Umbilical cord (tissue), 2 donors: ENCODE data around the gene LEMD2. TPM values are rescaled to one million over a fixed set of nuclear protein-coding genes. Genes with fewer than 3 reads are reported as not detected.

Source experiments
- DNase-seq: peaks from one replicate; pipeline ENCODE4 v3.0.0-alpha.2; 2015; ENCODE audit warnings: low spot score
- total RNA-seq: library from RNA; depleted of rRNA; stranded (reverse); fragments of >200 nt; gene quantifications from one replicate; pipeline ENCODE4 v1.2.3, GENCODE V29; 2014; ENCODE audit warnings: low replicate concordance; ENCODE audit not compliant: insufficient read depth

LEMD2 gene
- total RNA-seq, 1 donor from 2014 or later: 29.4 TPM

DNA sequence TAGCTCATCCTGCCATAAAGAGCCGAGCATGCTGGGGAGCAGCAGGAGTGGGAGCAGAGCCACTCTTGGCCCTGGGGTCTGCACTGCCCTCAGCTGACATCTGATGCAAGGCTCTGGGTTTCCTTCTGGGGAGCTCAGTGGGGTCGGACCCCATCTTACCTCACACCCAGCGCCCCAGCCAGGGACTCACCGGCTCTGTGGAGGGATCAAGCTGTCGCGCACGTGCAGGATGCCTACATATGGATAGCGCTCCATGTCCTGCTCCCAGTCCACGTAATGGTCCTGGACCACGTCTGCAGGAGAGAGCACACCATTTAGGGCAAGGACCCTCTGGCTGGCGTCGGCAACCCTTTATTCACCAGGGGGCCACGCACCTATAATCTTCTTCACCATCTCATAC, 12.2 kb downstream of the LEMD2 start:
- DNase-seq: no peak

DNA sequence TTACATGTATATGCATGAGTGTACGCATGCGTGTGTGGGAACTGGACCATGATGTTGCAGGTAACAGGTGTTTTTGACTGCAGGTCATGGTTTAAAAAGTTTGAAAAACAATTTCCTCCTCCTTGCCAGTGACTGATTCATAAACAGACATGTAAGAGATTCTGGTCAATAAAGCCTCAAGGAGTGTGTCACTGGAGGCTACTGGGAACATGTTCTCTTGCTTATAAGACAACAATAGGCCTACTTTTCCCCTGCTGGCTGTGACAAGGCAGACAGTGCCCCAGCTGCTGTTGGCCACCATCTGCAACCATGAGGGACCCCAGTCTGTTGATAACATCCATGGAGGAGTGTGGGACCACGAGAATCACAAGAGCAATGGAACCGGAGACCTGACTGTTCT, 12.7 kb downstream of the LEMD2 start:
- no peak for DNase-seq

- no peak for DNase-seq
Observed at GRCh38 chr6:33774774-33775173, 14.2 kb downstream of the LEMD2 start.

- DNase-seq: no peak
Observed at GRCh38 chr6:33772902-33773472, 15.9 kb downstream of the LEMD2 start.

- DNase-seq: peak; percentile 43
Observed at GRCh38 chr6:33772082-33772830, 16.7 kb downstream of the LEMD2 start.

DNA sequence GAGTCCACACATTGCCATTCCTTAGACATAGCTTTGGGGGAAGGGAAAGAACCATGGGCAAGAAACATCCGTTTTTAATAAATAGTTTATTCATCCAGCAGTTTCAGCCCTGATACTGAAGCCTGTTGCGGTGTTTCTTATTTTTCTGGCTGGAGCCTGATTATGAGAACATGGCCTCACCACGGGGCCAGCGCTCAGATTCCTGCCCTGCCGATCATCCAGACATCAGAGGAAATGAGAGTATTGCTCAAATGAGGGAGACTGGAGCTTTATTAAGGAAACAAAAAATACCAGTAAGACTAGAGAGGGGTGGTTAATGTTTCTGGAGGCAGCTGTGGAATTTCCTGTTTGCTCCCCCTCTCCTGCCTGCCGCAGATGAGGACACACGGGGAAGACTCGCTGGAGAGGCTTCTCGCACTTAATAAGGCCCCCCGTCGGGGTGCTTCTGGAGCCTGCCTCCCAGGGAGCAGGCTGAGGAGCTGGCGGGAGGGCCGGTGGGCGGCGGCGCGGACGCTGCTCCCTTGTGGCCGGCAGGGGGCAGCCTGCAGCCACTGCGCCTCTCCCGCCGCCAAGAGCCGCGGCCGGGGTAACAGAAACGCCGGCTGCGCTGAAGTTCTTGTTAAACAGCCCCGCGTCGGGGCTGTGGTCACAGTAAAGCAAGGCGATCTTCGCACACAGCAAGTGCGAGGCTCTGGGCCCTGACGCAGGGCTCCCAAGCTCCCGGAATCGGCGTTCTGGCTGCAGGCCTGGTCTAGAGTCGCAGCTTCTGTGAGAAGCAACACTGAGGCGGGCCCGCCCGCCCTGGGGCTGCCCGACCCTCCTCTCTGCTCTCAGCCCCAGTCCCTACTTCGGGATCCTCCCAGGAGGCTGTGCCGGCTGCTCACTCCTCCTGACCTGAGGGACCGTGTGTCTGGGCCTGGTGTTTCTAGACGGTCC, 17.5 kb downstream of the LEMD2 start:
- DNase-seq: peak; percentile 88

DNA sequence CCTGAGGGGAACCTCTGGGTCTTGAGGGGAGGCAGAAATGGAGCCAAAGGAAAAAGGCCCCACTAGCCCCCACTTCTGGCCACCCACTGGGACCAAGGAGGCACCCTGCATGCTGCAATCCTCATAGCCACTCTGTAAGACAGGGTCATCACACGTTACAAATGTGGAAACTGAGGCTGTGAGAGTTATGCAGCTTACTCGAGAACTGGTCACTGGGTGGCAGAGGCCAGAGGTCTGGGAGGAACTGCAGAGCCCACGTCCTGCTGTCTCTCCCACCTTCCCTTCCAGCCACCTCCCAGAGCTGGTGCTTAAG, 18.1 kb downstream of the LEMD2 start:
- DNase-seq: no peak

DNA sequence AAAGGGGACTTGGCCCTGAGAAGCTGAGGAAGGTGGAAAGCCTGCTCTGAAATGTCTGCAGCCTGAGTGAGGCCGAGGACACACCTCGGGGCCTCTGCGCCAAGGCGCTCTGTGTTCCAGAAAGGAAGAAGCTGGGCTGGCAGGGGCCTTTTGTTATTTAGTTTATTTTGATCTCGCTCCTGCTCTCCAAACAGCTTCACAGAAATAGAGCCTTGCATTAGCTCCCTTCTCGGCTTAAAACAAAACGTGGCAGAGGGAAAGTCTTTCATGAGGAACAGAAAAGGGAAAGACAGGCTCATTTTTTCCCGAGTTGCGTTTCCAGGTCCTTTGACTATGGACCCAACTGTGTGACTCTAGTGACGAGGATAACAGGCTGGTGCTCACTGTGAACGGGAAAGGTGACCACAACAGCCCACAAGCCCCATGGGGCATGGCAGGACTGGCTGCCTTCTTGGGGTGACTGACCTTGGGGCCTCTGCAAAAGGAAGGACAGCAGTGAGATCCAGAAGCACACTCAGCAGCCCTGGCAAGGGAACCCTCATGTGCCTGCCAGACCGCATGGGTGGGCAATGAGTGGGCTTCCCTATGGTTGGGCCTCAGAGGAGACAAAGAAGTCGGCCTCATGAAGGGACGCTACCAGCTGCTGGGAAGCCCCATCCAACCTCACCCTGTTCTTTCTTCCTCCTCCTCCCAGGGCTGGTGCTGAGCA, 18.7 kb downstream of the LEMD2 start:
- DNase-seq: peak; percentile 41

GRCh38 chr6:33769248-33769821, 19.6 kb downstream of the LEMD2 start:
- DNase-seq: no peak

DNA sequence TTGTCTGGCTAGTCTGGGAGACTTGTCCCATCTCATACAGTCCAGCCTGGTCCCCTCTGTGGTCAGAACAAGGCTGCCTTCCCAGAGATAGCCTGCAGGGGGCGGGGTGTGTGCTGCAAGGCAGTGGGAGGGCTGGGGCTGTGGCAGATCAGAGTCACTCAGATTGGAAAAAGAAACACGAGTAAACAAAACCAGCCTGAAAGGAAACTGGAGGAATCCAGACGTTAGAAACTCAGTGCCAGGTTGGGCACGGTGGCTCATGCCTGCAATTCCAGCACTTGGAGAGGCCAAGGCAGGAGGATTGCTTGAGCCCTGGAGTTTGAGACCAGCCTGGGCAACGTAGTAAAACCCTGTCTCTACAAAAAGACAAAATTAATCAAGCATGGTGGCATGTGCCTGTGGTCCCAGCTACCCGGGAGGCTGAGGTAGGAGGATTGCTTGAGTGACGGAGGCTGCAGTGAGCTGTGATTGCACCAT, 20.2 kb downstream of the LEMD2 start:
- DNase-seq: peak; percentile 66

- DNase-seq: no peak
Observed at GRCh38 chr6:33766921-33767907, 21.7 kb downstream of the LEMD2 start.

DNA sequence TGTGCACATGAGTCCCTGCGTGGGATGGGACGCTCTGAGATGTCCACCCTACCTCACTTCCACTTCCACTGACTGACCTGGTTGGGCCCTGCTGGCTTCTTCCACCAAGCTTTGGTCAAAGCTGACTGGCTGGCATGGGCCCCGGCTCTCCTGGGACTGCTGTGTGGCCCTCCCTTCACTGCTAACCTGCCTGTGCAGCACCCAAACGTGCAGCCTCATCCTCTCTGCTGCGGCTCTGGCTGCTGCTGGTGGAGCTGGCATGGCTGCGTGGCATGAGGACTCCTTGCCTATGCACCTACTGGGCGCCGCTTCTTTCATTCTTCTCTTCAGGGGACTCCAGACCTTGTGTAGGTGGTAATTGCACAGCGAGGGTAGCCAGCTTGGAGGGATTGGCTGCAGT, 23.6 kb downstream of the LEMD2 start:
- no peak for DNase-seq

- DNase-seq: no peak
Observed at GRCh38 chr6:33764036-33764435, 24.9 kb downstream of the LEMD2 start.

GRCh38 chr6:33763483-33763882, 25.4 kb downstream of the LEMD2 start:
- DNase-seq: no peak

- no peak for DNase-seq
Observed at GRCh38 chr6:33762713-33763112, 26.2 kb downstream of the LEMD2 start.

DNA sequence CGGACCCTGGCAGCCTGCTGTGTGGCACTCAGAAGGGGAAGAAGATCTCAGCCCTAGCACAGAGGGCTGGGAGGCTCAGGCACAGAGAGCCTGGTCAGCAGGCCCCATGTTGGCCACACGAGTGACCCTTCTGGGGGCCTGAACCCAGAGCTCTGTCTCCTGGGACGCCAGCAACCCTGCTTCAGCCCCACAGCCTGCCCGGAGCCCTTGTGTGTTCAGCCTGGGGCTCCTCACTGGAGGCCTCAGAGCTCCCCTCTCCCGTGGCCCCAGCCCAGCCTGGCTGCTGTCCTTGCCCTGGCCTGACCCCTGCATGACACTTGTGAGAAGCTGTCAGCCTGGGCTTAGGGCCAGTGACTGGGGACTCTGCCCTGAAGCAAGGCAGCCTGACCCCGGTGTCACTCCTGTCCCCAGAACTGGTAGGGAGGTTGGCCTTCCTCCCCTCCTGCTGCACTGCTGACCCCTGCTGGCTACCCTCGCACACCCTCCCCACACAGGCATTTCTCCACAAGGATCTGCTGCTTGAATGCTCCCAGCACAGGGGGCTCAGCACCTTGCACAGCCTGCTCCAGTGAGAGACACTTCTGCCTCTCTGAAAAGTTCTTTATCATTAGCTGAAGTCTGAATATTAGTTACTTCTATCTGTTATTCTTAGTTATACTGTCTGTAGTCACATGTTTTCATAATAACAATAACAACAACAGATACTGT, 26.9 kb downstream of the LEMD2 start:
- DNase-seq: no peak

- DNase-seq: no peak
Observed at GRCh38 chr6:33761581-33761921, 27.4 kb downstream of the LEMD2 start.

DNA sequence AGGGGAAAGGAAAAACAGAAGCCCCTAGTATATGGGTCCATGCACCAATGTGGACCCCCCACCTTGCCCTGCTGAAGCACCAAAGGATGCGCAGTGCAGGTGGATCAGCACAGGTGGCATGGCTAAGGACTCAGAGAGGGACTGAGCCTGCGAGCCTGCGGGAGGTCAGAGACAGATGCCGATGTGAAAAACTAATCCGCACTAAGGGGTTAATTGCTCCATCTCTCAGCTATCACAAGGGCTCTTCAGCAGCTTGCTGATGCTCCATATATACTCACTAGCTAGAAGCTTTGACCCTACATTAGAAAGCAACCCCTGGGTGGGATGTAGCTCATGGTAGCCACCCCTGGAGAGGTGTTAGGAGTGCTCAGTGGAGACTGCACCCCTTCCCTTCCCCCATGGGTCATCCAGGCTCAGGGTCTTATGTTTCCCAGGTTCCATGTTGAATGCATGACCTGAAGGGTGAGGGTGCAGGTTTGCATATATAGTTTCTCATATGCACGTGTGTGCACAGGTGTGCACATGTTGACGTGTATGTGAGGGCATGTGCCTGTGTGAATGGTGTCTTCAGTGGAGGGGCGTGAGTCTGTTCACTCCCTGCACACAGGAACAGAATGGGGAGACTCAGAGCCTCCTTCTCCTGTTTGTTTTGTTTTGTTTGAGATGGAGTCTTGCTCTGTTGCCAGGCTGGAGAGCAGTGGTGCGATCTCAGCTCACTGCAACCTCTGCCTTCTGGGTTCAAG, 28.9 kb downstream of the LEMD2 start:
- no peak for DNase-seq

- DNase-seq: no peak
Observed at GRCh38 chr6:33758815-33759216, 30.1 kb downstream of the LEMD2 start.
